ENCODE data around the gene RGPD3. TPM values are rescaled to one million over a fixed set of nuclear protein-coding genes. Genes with fewer than 3 reads are reported as not detected.
"Not testable (repeated sequence)": the region's sequence is repeated elsewhere in the genome, so short reads cannot be mapped to it uniquely, and the experiment has no call there.

The RGPD3 gene
- polyA plus RNA-seq, 2 of the 4 experiments (the other 2 are of a cell fraction) = 0.08 to 0.34 TPM

DNA sequence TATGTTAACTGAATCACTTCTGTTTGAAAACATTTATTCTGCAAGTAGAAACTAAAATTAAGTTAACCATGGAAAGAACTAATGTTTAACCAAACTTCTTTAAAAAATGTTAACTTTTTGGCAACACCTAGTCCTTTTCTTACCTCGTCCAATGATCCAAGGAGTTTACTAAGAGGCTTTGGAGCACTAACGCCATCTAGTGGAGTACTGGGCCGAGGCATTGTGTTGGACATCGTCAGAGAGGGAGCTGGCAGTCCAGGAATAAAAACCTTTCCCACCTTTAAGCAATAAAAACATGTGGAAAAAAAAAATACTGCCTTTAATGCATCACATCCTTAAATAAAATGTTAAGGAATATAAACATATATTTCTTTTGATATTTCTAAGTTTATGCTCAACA lies 2.4 kb upstream of the RGPD3 start:
- H3K27ac ChIP-seq; H3K4me2 ChIP-seq; H3K4me3 ChIP-seq; FAIRE-seq; H3K9me3 ChIP-seq; H3K4me1 ChIP-seq; POLR2A ChIA-PET; DNase-seq (ENCODE audit: low read depth in 1 of 2, low spot score in 1 of 2): not testable (repeated sequence)
- 1% methylated on average over 4 of the region's 4 CpGs for WGBS (ENCODE audit: missing lambda C conversion rate)
- ATAC-seq = peak; percentile 93 to 94
- peak in 1 of 2 experiments; percentile 35; a peak in 2 of 5 replicates for TF ChIP-seq RAD21 (conservative IDR thresholded peaks at IDR 0.05 in 1 of 2, IDR thresholded peaks at IDR 0.05 in 1 of 2)
- CTCF ChIA-PET = interaction anchor here (0.7 kb wide), 1 partner anchor 74 kb away, joined by 3 read pairs; no protein-coding TSS in a partner anchor

DNA sequence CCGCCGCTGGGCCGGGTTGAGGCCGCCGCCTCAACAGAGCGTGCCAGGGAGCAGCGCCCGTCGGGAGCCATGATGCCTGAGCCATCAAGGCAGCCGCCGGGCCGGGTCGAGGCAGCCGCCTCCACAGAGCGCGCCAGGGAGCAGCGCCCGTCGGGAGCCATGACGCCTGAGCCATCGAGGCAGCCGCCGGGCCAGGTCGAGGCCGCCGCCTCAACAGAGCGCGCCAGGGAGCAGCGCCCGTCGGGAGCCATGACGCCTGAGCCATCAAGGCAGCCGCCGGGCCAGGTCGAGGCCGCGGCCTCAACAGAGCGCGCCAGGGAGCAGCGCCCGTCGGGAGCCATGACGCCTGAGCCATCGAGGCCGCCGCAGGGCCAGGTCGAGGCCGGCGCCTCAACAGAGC lies 697 bp downstream of the RGPD3 start:
- not testable (repeated sequence) for ATAC-seq; DNase-seq (ENCODE audit: low read depth in 1 of 2, low spot score in 1 of 2)

DNA sequence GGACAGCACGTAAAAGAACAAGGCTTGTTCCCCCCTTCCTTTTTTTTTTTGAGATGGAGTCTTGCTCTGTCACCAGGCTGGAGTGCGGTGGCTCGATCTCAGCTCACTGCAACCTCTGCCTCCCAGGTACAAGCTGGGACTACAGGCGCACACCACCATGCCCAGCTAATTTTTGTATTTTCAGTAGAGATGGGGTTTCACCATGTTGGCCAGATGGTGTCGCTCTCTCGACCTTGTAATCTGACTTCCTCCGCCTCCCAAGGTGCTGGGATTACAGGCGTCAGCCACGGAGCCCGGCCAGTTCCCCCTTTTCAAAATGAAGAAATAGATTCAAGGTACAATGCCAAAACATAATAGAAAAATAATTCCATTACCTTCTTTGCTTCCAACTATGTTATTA lies 6.3 kb downstream of the RGPD3 start:
- peak in 1 of 2 experiments; percentile 61; a peak in 3 of 6 replicates for ATAC-seq
- POLR2A ChIA-PET, H3K4me1 ChIP-seq, FAIRE-seq, H3K9me3 ChIP-seq, H3K27ac ChIP-seq, H3K4me3 ChIP-seq, H3K4me2 ChIP-seq: not testable (repeated sequence)
- peak in 1 of 2 experiments; percentile 20 for DNase-seq (ENCODE audit: low read depth in 1 of 2, low spot score in 1 of 2)
- CTCF ChIA-PET = interaction anchor here (0.7 kb wide), 2 partner anchors 74 to 76 kb away, joined by 3 read pairs; no protein-coding TSS in a partner anchor
- TF ChIP-seq SMC3 (IDR thresholded peaks at IDR 0.05) = peak; percentile 26; the same call in 1 of the 3 replicates
- TF ChIP-seq, protein P1, sequence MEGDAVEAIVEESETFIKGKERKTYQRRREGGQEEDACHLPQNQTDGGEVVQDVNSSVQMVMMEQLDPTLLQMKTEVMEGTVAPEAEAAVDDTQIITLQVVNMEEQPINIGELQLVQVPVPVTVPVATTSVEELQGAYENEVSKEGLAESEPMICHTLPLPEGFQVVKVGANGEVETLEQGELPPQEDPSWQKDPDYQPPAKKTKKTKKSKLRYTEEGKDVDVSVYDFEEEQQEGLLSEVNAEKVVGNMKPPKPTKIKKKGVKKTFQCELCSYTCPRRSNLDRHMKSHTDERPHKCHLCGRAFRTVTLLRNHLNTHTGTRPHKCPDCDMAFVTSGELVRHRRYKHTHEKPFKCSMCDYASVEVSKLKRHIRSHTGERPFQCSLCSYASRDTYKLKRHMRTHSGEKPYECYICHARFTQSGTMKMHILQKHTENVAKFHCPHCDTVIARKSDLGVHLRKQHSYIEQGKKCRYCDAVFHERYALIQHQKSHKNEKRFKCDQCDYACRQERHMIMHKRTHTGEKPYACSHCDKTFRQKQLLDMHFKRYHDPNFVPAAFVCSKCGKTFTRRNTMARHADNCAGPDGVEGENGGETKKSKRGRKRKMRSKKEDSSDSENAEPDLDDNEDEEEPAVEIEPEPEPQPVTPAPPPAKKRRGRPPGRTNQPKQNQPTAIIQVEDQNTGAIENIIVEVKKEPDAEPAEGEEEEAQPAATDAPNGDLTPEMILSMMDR (IDR thresholded peaks at IDR 0.05) = peak; percentile 23; the same call in 2 of the 3 replicates
- WGBS (ENCODE audit: missing lambda C conversion rate) = 29% methylated on average over 10 of the region's 10 CpGs

More for the DNA sequence above, 697 bp downstream of the RGPD3 start:
- CTCF ChIA-PET, H3K4me1 ChIP-seq, POLR2A ChIA-PET, H3K27ac ChIP-seq, FAIRE-seq, H3K4me3 ChIP-seq, H3K9me3 ChIP-seq, H3K4me2 ChIP-seq: not testable (repeated sequence)
- WGBS (ENCODE audit: missing lambda C conversion rate) = 90% methylated on average over 48 of the region's 49 CpGs

DNA sequence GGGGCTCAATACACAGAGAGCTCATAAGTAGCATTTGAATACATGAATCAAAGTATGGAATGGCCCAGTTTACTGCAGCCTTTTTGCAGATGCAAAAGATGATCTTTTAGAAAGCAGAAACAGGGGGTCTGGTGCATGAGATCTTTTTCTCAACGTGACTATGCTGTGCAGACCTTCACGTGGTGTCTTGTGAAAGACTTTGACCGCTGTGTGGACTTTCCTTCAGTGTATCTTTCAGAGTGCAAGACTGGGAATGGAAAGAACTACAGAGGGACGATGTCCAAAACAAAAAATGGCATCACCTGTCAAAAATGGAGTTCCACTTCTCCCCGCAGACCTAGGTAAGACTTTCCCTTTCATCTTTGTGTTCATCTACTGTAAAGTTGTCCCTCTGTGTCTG lies 77.5 kb downstream of the RGPD3 start:
- WGBS (ENCODE audit: missing lambda C conversion rate) = 23% methylated on average over 5 of the region's 5 CpGs
- ATAC-seq, FAIRE-seq: not testable (repeated sequence)

DNA sequence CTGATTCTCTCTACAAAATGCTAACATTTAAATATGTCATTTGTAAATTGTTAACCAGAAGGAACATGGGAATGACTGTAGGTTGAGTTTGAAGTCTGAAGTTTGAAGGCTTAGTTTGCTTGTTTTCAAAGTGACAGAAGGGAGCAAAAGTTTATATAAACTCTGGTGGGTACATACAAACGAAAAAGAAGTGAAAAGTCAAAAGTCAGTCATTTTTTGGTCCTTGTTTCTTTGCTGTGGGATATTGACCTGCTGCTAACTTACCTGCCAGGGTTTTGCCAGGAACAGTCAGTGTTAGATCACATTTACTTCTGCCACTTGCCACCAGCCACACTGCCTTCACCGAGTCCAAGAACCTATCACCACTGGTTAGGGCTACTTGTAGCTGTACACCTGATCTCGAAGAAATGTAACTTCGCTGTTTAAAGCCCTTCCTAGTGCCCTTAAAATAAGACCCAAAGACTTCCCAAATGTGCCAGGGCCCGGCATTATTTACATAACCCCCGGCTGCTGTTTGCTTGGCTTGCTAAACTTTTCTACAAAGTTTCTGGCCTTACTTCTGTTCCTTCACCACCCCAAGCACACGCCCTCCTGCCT lies 79.3 kb downstream of the RGPD3 start:
- CTCF ChIA-PET; H3K9me3 ChIP-seq; H3K4me3 ChIP-seq; ATAC-seq; FAIRE-seq; H3K27ac ChIP-seq; POLR2A ChIA-PET; H3K4me2 ChIP-seq; H3K4me1 ChIP-seq; DNase-seq (ENCODE audit: low read depth in 1 of 2, low spot score in 1 of 2): not testable (repeated sequence)
- WGBS (ENCODE audit: missing lambda C conversion rate) = 13% methylated on average over 6 of the region's 7 CpGs

More for the DNA sequence above, 77.5 kb downstream of the RGPD3 start:
- POLR2A ChIA-PET; H3K9me3 ChIP-seq; CTCF ChIA-PET; H3K4me2 ChIP-seq; H3K4me3 ChIP-seq; H3K27ac ChIP-seq; DNase-seq (ENCODE audit: low read depth in 1 of 2, low spot score in 1 of 2); H3K4me1 ChIP-seq: not testable (repeated sequence)

DNA sequence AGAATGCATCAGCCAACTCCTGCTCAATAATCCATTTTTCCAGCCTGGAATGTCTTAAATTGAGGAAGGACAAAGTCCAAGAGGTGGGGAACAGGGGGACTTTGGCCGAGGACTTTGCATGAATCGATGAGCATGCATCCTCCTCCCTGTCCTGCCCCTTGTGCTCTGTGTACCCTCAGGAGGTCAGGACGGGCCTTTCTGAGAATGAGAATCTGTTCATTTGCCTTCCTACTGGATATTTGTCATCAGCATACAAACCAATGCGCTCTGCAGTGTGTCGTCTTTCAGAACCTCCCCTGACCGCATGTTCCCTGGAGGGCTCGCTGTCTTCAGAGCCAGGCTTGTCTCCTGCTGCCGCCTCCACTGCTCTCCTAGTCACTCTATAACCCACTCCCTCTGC lies 83.7 kb downstream of the RGPD3 start:
- ATAC-seq, FAIRE-seq: not testable (repeated sequence)
- WGBS (ENCODE audit: missing lambda C conversion rate) = 68% methylated on average over 8 of the region's 8 CpGs

DNA sequence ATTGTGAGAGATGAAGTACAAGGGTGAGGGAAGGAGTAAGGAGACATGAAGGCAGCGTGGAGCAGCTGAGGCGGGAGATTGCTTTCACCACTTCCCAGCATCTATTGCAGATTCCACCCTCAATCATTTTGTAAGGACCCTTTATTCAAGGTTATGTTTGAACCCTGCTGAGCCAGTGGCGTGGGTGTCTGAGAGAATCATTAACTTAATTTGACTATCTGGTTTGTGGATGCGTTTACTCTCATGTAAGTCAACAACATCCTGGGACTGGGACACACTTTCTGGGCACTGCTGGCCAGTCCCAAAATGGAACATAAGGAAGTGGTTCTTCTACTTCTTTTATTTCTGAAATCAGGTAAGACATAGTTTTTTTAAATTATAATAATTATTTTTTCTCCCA lies 86.3 kb downstream of the RGPD3 start:
- H3K9me3 ChIP-seq; ATAC-seq; H3K4me1 ChIP-seq; CTCF ChIA-PET; H3K4me2 ChIP-seq; FAIRE-seq; H3K27ac ChIP-seq; DNase-seq (ENCODE audit: low read depth in 1 of 2, low spot score in 1 of 2); POLR2A ChIA-PET; H3K4me3 ChIP-seq: not testable (repeated sequence)
- WGBS (ENCODE audit: missing lambda C conversion rate) = 70% methylated on average over 4 of the region's 4 CpGs

More for the DNA sequence above, 83.7 kb downstream of the RGPD3 start:
- CTCF ChIA-PET; H3K4me1 ChIP-seq; H3K4me3 ChIP-seq; DNase-seq (ENCODE audit: low read depth in 1 of 2, low spot score in 1 of 2); H3K27ac ChIP-seq; POLR2A ChIA-PET; H3K9me3 ChIP-seq; H3K4me2 ChIP-seq: not testable (repeated sequence)

DNA sequence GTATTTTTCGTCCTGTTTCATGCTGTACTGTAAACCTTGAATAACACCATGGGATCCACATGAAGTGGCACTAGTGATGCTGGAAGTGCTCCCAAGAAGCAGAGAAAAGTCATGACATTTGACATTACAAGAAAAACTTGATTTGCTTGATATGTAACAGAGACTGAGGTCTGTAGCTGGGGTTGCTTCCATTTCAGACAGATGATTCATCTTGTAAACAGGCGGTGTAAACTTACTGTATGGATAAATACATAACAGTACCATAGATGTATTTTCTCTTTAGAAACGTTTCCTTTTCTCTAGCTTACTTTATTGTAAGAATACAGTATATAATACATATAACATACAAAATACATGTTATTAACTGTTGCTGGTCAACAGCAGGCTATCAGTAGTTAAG lies 88.6 kb downstream of the RGPD3 start:
- H3K4me1 ChIP-seq; FAIRE-seq; H3K9me3 ChIP-seq; POLR2A ChIA-PET; CTCF ChIA-PET; DNase-seq (ENCODE audit: low read depth in 1 of 2, low spot score in 1 of 2); H3K4me3 ChIP-seq: not testable (repeated sequence)
- Histone ChIP-seq H3K4me2 (peak overlapping the region; percentile 44; the same call in 2 of the 3 replicates), H3K27ac (peak overlapping the region in 1 of 2 experiments; percentile 45; a peak in 2 of 6 replicates)
- 9% methylated on average over 3 of the region's 3 CpGs for WGBS (ENCODE audit: missing lambda C conversion rate)
- ATAC-seq = peak in 1 of 2 experiments; percentile 60; a peak in 4 of 6 replicates

DNA sequence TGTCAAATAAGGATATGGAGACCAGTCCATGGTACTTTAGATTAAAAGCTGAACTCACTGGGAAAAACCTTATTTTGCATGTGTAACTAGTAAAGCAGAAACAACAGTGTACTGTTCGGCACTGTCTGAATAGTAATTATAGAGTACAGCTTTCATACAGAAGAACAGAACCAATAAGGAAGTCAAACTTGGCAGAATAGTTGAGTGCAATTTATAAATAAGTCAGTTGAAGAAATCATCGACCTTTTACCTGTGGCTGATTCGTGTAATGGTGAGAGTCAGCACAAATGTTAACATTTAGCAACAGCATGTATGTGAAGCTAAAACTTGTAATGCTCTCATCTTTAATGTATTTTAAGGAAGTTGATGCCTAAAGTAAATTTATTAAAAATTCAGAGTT lies 99.0 kb downstream of the RGPD3 start:
- H3K4me2 ChIP-seq; FAIRE-seq; H3K4me1 ChIP-seq; DNase-seq (ENCODE audit: low read depth in 1 of 2, low spot score in 1 of 2); H3K4me3 ChIP-seq; ATAC-seq; H3K27ac ChIP-seq; CTCF ChIA-PET; H3K9me3 ChIP-seq; POLR2A ChIA-PET: not testable (repeated sequence)
- WGBS (ENCODE audit: missing lambda C conversion rate) = 5% methylated on average over 2 of the region's 3 CpGs

Data from A549 (cell line).